ENCODE data around the gene THRA. TPM values are rescaled to one million over a fixed set of nuclear protein-coding genes. Genes with fewer than 3 reads are reported as not detected.
A peak's percentile ranks its signal among the peaks of the same experiment; 100 is the strongest.

Gene THRA
- total and polyA plus RNA-seq, 9 of the 15 experiments (the other 6 are each of a cell fraction or from before 2014, with no cell fraction given), result 0.34 to 23.4 (median 12.7) TPM

- no peak for TF ChIP-seq ETS2 (tag; IDR thresholded peaks at IDR 0.05; ENCODE audit: borderline replicate concordance, poor library complexity, severe bottlenecking)
- no peak for TF ChIP-seq NBN (IDR thresholded peaks at IDR 0.05; ENCODE audit: low read depth)
- no peak for TF ChIP-seq BACH1 (tag; IDR thresholded peaks at IDR 0.05)
- TF ChIP-seq RBBP5 (IDR thresholded peaks at IDR 0.05; ENCODE audit: borderline replicate concordance, insufficient read depth, low read length, poor library complexity, severe bottlenecking), result no peak
- TF ChIP-seq, protein P1, sequence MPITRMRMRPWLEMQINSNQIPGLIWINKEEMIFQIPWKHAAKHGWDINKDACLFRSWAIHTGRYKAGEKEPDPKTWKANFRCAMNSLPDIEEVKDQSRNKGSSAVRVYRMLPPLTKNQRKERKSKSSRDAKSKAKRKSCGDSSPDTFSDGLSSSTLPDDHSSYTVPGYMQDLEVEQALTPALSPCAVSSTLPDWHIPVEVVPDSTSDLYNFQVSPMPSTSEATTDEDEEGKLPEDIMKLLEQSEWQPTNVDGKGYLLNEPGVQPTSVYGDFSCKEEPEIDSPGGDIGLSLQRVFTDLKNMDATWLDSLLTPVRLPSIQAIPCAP (CRISPR knock-in tag; IDR thresholded peaks at IDR 0.05; ENCODE audit: borderline replicate concordance), result 0 out of 2 replicates have a peak, but pooled peaks have one; percentile 23
- TF ChIP-seq, protein P2, sequence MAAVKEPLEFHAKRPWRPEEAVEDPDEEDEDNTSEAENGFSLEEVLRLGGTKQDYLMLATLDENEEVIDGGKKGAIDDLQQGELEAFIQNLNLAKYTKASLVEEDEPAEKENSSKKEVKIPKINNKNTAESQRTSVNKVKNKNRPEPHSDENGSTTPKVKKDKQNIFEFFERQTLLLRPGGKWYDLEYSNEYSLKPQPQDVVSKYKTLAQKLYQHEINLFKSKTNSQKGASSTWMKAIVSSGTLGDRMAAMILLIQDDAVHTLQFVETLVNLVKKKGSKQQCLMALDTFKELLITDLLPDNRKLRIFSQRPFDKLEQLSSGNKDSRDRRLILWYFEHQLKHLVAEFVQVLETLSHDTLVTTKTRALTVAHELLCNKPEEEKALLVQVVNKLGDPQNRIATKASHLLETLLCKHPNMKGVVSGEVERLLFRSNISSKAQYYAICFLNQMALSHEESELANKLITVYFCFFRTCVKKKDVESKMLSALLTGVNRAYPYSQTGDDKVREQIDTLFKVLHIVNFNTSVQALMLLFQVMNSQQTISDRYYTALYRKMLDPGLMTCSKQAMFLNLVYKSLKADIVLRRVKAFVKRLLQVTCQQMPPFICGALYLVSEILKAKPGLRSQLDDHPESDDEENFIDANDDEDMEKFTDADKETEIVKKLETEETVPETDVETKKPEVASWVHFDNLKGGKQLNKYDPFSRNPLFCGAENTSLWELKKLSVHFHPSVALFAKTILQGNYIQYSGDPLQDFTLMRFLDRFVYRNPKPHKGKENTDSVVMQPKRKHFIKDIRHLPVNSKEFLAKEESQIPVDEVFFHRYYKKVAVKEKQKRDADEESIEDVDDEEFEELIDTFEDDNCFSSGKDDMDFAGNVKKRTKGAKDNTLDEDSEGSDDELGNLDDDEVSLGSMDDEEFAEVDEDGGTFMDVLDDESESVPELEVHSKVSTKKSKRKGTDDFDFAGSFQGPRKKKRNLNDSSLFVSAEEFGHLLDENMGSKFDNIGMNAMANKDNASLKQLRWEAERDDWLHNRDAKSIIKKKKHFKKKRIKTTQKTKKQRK (IDR thresholded peaks at IDR 0.05; ENCODE audit: borderline replicate concordance, low read depth, low read length), result no peak
- no peak for TF ChIP-seq ZBTB43 (CRISPR knock-in tag; IDR thresholded peaks at IDR 0.05)
- no peak for TF ChIP-seq ZNF23 (CRISPR knock-in tag; IDR thresholded peaks at IDR 0.05)
- no peak for TF ChIP-seq CSDE1 (IDR thresholded peaks at IDR 0.05)
- no peak for TF ChIP-seq HIVEP1 (CRISPR knock-in tag; IDR thresholded peaks at IDR 0.05)
- TF ChIP-seq ZNF133 (CRISPR knock-in tag; IDR thresholded peaks at IDR 0.05), result no peak
- no peak for TF ChIP-seq TCFL5 (CRISPR knock-in tag; conservative IDR thresholded peaks at IDR 0.05)
- 0 out of 2 replicates have a peak, but pooled peaks have one; percentile 62 for TF ChIP-seq TCF7 (IDR thresholded peaks at IDR 0.05; ENCODE audit: borderline replicate concordance)
- no peak for TF ChIP-seq WHSC1 (IDR thresholded peaks at IDR 0.05; ENCODE audit: low read length)
- TF ChIP-seq MECOM (CRISPR knock-in tag; IDR thresholded peaks at IDR 0.05), result no peak
- no peak for TF ChIP-seq EWSR1 (IDR thresholded peaks at IDR 0.05; ENCODE audit: borderline replicate concordance, low read depth, partially characterized antibody)
- TF ChIP-seq SMAD4 (CRISPR knock-in tag; conservative IDR thresholded peaks at IDR 0.05), result 0 out of 2 replicates have a peak, but pooled peaks have one; percentile 8
- TF ChIP-seq MAFG (tag; conservative IDR thresholded peaks at IDR 0.05), result 0 out of 2 replicates have a peak, but pooled peaks have one; percentile 29
- TF ChIP-seq MCM5 (IDR thresholded peaks at IDR 0.05; ENCODE audit: low read depth), result no peak
- no peak for TF ChIP-seq TFAM (CRISPR knock-in tag; conservative IDR thresholded peaks at IDR 0.05)
- no peak for TF ChIP-seq ILF3 (IDR thresholded peaks at IDR 0.05; ENCODE audit: borderline replicate concordance)
- TF ChIP-seq, protein P3, sequence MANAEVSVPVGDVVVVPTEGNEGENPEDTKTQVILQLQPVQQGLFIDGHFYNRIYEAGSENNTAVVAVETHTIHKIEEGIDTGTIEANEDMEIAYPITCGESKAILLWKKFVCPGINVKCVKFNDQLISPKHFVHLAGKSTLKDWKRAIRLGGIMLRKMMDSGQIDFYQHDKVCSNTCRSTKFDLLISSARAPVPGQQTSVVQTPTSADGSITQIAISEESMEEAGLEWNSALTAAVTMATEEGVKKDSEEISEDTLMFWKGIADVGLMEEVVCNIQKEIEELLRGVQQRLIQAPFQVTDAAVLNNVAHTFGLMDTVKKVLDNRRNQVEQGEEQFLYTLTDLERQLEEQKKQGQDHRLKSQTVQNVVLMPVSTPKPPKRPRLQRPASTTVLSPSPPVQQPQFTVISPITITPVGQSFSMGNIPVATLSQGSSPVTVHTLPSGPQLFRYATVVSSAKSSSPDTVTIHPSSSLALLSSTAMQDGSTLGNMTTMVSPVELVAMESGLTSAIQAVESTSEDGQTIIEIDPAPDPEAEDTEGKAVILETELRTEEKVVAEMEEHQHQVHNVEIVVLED (CRISPR knock-in tag; IDR thresholded peaks at IDR 0.05), result peak; percentile 57; the same call in 1 of the 2 replicates
Measured at GRCh38 chr17:40100669-40101366, 38.1 kb downstream of the THRA start (continued).

Measured in K562 (cell line).